ENCODE results near the gene MYADM.

- TF ChIP-seq CTCF (IDR thresholded peaks at IDR 0.05 in 4 of 5, conservative IDR thresholded peaks at IDR 0.05 in 1 of 5) = no peak
- TF ChIP-seq POLR2A (IDR thresholded peaks at IDR 0.05) = no peak
Measured at GRCh38 chr19:53892301-53892980, 24.8 kb downstream of the MYADM start.
